Activated CD4-positive, alpha-beta T cell treated with anti-CD3 and anti-CD28 coated beads, Interleukin-2, amount 50 U/mL, for 24 hours (primary cell): ENCODE measurements around the gene OGFOD2.

Source experiments
- DNase-seq, 2 donors: peaks; one replicate each; pipeline ENCODE4 v3.0.0-alpha.2; 2020; ENCODE audit warnings: low read depth in 1 of 2, low spot score in 1 of 2

OGFOD2 gene

DNA sequence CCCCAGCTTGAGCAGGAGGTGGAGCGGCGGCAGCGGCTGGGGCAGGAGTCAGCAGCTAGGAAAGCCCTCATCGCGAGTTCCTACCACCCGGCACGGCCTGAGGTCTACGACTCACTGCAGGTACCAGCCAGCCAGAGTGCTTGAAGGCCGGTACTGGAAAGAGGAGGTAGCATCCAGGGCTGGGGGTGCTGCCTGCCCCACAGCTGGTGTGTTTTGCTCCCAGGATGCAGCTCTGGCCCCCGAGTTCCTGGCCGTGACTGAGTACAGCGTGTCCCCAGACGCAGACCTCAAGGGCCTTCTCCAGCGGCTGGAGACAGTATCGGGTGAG lies 1.6 kb downstream of the OGFOD2 start:
- no peak for DNase-seq

DNA sequence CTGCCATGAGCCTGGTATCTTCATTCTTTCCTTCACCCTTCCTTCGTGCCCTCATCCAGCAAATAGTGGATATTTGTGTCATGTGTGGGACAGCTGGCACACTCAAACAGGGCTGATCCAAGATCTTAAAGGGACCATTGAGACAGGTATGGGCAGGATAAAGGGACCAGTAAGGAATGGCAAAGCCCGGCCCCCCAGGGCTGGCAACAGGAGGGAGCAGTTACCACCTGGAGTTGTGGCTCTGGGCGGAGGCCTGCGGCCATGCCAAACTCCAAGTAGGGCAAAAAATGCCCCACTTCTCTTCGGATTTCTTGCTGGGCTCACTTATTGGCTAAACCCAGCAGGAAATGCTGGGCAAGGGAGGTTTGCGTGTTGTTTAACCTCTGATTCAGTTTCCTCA lies 2.1 kb downstream of the OGFOD2 start:
- no peak for DNase-seq

DNA sequence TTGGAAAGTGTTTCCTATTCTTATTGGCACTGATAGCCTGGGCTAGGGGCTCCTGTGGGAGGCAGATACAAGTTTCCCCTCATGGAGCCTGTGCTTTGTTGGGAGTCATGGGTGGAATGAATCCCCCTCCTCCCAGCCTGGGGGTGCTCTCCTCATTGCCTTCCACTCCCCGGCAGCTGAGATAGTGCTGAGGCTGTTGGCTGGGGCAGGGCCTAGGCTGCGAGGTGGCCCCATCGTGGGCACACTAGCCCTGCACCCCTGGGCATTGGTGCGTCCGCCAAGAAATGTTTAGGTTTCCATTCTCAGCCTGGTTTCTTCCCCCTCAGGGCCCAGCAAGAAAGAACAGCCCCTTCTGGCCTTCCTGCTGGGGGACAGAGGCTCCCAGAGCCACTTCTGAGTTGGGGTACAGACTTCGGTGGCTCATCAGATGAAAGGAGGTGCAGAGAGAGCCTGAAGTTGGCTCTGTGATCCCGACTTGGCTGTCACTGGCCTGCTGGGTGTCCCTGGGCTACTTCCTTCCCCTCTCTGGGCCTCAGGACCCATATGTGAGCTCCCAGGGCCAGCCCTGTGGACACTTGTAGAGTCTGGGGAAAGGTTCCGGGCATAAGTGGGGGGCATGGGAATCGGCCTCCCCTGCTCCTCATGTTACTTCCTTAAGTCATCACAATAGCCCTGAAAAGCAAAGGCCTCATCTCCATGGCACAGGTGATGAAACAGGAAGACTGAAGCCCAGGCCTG lies 2.8 kb downstream of the OGFOD2 start:
- no peak for DNase-seq

DNA sequence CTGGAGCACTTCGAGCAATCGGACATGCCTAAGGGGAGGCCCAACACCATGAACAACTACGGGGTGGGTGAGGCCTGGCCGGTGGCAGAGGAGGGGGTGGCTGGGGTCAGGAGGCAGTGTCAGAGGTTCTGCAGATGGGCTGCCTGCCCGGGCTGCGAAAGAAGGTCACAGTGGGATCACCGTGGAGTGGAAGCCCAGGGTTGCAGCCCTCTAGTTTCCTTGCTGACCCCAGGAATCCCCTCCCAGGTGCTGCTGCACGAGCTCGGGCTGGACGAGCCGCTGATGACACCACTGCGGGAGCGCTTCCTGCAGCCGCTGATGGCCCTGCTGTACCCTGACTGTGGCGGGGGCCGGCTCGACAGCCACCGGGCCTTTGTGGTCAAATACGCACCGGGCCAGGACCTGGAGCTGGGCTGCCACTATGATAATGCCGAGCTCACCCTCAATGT lies 3.5 kb downstream of the OGFOD2 start:
- no peak for DNase-seq

DNA sequence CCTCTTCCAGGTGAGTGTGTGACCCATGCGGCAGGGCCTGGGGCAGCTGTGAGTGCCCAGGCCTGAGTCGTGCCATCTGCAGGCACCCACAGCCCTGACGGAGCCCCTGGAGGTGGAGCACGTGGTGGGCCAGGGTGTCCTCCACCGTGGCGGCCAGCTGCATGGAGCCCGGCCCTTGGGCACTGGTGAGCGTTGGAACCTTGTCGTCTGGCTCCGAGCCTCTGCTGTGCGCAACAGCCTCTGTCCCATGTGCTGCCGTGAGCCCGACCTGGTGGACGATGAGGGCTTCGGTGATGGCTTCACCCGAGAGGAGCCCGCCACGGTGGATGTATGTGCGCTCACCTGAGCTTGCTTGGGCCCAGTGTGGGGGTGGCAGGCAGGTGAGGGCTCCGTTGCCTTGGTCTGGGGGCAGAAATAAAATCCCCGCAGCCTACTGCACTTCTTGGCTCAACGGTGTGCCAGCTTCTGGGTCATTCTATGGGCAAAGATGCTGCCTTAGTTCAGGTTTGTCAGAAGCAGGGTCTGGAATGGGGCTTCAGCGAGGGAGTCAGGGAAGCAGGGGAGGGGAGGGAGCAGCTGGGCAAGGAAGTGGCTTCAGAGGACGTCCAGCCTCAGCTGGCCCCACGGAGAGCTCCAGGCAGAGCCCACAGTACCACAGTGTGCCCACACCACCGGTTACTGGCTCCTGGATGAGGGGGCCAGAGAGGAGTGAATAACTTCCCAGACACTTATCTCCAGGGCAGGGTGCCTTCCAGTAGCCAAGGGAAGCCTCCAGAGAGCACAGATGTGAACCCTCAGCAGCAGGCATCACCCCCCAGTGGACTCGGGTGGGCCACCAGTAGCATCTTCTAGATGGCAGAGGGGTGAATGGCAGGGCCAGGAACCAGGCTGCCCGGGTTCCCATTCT lies 4.2 kb downstream of the OGFOD2 start:
- no peak for DNase-seq

DNA sequence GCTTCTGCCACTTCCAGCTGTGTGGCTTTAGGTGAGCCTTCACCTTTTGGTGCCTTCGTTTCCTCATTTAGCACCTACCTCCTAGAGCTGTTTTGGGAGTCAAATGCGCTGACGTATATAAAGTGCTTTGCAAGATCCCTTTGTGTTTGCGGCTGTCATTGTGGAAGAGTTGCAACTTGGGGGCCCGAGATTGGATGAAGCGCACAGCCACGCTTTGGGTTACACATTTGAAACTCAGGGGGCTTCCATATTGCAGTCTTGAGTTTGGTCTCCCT lies 4.8 kb downstream of the OGFOD2 start:
- DNase-seq: no peak

DNA sequence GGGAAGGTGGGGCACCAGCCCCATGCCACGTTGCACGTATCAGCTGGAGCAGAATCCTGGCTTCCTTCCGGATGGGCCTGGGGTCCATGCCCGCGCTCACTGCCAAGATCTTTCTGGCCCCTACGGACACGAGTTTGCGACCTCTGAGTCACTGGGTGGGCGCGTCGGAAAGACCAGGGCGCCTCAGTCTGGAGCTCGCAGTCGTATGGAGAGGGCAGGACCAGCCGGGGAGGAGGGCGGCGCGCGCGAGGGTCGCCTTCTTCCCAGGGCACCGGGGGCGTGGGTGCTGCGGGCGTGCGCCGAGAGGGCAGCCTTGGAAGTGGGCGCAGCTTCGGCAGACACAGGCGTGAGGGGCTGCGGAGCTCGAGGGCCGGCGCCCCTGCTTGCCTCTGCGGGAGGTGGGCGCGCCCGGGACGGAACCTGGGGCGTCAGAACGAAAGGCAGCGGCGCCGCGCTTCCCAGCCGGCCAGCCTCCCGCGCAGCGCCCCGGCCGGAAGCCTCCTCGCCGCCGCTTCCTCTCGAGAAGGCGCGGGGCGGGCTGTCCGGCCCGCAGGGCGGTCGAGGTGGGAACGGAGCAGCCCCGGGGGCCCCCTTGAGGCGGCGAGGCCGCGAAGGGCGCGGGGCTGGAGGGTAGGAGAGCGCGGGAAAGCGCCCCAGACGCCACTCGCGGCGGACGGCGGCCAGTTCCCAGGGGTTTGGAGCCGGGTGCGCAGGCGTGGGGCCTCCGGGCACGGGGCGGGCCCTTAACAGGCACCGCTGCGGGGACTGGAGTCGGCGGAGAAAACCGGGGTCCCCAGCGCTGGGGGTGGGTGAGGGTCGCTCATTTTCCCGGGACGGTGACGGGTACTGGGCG lies 5.4 kb downstream of the OGFOD2 start, which contains the start of gene ARL6IP4:
TSS of gene ARL6IP4 (plus strand) at position 499 of the 853 bp plus-strand sequence. CDS start 459 bp downstream, outside the sequence.
- peak; percentile 44 to 57 for DNase-seq

DNA sequence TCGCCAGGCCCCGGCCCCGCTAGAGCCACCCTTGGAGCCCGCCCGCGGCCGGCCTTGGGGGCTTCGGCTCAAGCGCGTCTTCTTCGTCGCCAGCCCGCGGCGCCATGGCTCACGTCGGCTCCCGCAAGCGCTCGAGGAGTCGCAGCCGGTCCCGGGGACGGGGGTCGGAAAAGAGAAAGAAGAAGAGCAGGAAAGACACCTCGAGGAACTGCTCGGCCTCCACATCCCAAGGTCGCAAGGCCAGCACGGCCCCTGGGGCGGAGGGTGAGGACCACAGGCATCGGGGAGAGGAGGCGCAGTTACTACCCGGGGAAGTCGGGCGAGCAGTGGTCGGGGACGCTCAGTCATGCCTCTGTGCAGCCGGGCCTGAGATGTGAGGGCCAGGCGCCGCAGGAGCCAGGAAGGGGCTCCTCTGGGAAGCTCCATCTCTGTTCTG lies 6.0 kb downstream of the OGFOD2 start:
- no peak for DNase-seq

DNA sequence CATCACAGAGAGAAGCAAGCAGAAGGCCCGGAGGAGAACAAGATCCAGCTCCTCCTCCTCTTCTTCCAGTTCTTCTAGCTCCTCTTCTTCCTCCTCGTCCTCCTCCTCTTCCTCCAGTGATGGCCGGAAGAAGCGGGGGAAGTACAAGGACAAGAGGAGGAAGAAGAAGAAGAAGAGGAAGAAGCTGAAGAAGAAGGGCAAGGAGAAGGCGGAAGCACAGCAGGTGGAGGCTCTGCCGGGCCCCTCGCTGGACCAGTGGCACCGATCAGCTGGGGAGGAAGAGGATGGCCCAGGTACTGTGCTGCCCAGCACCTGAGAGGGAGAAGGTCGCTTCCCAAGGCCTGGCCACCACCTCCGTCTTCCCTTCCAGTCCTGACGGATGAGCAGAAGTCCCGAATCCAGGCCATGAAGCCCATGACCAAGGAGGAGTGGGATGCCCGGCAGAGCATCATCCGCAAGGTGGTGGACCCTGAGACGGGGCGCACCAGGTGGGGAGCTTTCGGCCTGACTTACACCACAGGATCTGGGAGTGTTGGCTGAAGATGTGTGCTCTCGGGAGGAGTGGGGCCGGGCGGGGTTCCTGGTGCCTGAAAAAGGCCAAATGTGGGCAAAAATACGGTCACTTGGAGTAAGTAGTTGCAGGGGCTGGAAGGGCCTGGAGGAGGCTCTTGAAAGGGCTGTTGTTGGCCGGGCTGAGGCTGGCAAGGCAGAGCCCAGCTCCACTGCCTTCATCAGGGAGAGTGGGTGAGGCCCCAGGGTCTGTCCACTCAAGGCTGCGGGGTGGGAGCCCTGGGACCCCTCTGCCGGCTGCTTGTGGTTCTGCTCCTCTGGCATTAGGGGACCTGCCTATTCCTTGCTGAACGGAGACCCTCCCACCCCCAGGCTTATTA lies 6.8 kb downstream of the OGFOD2 start:
- DNase-seq: no peak

DNA sequence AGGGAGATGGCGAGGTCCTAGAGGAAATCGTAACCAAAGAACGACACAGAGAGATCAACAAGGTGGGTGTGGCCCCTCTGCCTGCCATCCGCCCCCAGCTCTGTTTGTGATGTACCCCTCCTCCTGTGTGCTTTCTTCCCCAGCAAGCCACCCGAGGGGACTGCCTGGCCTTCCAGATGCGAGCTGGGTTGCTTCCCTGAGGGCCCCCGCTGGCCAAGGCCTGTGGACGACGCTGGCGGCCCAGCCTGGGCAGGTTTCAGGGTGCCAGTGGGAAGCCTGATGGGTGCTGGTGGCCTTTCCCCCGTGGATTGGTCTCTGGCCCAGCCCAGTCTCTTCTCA lies 7.4 kb downstream of the OGFOD2 start:
- no peak for DNase-seq

DNA sequence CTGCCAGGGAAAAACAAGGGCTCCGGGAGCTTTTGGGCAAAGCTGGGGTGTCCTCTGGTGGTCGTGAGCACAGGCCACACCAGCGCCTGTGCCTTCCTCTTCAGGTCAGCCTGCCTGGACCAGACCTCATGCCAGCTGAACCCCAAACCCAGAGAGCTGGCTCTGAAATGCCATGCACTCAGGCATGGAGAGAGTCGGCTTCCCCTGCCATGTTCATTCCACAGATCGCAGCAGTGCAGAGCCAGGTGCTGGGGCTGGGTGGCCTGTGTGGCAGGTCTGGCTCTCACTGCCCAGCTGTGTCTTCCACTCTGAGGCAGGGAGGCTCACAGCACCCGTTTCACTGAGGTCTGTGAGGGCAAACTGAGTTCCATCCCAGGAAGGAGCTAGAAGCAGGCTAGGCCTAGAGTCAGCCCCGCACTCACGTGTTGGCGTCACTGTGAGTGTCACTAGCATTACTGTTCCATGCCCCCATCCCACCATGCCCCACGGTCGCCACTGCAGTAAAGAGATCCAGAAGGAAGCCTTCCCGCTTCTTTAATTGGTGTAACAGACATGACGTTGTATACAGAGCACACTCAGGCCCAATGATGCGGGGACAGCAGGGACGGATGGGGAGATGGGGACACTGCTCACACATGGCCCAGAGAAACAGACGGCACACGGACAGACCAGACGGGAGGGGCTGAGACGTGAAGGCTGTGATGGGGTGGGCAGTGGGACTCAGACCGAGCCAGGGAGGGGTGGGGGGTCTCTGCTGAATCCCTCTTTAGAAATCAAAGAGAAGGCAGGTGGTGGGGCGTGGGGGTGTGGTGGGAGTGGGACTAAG lies 8.1 kb downstream of the OGFOD2 start:
- DNase-seq: no peak

DNA sequence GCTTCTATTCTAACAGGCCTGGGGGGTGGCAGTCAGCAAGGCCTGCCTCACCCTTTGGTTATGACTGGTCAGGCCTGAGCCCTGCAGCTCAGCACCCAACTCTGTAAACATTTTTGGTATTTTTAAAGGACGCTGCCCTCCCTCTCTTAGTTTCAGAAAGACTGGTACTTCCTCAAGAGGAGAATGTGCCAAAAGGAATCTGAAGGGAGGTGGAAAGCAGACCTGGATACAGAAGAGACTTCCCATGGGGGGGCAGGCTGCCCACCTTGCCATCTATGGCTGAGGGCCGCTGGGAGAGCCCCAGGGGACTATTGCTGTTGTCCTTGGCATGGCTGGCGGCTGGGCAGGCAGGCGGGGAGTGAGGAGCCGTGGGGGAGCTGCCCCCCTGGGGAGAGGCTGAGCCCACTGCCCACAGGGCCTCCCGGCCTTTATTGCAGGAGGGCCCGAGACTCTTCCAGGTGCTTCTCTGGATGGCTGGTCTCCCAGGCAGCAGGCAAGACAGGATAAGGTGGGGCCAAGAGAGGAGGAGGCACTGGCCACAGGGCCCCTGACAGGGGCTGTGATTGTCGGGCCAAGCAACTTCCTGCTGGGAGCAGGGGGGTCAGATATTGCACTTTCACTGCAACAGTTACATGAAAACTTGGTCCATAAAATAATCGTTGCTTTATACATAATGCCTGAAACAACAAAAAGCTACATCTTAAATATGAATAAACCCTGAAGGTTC lies 8.9 kb downstream of the OGFOD2 start:
- no peak for DNase-seq

DNA sequence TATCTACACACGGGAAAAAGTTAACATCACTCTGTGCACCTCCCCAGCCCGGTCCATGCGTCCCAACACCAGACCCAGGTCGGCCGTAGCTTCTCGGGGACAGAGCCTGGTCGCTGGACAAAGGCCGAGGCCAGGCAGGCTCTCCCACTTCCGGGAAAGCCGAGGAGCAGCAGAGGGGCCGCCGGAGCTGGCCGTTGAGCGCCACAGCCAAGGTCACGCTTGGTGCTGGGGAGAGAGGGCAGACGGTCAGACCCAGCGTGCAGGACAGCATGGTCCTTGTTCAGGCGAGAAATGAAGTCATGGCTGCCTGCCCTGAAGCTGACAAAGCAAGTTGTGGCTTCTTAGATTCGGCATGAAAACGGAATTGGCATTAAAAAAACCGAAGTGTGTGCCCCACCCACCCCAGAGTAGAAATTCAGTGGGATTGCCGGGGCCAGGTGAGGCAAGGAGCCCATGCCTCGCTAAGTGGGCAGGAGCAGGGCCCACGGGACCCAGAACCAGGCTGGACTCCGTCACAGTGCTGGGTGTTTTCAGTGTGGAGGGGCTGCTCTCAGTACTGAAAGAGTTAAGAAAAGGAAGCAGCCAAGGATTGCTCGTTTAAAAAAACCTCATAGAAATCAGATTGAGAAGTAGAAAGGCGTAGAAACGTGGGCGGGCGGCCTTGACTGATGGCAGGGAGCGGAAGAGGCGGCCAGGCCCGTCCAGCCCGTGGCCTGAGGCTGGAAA lies 9.7 kb downstream of the OGFOD2 start:
- no peak for DNase-seq

DNA sequence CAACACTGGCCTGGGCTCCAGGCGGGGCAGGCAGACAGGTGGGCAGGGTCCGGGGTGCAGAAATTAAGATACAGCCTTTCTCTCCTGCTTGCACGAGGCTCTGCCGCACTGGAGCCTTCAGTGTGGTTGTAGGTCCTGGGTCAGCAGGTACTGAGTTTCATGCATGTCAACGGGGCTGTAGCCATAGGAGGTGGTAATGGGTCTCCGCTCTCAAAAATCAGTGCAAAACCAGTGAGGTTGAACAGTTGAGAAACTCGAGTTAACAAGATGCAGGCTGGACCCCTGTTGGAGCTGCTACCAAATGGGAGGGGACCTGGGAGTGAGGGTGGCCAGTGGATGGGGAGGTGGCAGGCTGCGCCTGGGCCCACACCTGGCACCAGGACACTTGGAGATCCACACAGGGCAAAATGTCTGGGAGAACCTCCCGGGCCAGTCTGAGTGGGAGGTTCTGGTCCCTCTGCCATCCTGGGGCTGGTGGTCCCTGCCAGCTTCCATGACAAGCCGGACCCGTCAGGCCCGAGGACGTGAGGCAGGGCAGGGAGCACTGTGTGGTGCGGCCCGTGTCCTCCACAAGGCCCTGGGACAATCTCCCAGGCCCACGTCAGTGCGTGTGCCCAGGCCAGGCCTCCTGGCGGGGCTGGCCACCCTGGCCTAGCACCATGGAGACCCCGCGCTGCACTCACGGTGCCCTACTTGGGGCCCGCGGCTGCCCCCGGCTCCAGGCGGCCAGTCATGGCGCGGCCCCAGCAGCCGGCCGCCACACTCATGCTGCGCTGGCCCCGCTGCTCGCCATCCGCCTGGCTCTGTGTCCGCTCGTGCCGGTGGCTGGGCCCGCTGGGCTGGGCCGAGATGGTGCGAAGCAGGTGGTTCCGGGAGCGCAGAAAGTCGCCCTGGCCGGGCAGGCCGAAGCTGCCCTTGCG lies 10.6 kb downstream of the OGFOD2 start:
- no peak for DNase-seq

DNA sequence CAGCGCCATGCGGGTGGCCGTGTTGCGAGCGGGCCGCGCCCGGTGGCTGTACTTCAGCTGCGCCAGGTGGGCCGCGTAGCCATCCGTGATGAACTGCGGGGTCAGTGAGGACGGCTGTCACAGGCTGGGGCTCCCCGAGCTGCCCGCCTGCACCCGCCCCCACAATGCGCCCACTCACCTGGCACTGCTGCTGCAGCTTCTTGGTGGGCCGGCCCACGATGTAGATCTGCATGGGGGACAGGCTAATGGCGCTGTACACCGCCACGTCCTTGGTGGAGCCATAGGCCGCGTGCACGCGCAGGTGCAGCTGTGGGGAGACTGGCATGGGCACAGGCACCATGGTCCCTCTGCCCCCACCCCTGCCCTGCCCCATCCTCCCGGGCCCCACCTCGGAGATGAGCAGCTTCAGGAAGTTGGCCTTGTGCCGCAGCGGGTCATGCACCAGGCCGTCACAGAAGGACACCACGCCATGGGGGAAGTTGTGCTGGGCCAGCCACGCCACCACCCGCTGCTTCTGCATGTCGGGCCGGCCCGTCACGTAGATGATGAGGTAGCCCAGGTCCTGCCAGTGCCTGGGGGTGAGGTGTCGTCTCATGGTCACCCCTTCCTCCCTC lies 11.3 kb downstream of the OGFOD2 start:
- no peak for DNase-seq

DNA sequence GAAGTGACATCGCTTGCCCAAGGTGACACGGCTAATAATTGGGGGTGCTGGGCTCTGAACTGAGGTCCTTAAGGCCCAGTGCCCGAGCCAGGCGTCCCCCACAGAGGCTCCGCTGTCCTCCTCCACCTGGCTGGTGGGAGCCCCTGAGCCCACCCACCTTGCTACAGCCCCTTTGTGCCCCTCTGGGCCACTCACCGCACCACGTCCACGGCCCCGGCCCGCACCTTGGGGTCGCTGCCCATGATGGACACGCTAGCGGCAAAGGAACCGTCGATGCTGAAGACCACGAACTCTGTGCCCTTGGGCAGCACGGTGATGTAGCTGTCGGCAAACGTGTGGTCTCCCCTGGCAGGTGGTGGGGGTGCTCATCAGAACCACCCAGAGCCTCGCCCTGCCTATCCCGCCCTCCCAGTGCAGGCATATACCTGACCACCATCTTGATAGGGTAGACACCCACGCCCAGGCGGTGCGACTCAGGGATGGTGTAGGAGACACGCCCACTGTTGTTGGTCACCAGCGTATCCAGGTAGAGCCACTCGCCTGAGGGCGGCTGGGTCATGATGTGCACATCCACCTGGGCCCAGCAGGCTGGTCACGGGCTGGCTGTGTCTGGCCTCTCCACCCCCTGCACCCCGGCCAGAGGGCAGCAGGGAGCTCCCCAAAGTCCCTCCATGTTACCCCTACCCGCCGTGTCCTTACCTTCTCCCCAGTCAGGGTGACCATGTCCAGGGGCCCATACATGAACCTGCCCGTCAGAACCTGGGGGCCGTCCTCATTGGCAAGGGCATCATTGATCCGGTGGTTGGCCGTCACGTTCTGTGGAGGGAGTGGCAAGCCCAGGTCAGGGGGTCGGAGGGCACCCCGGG lies 12.3 kb downstream of the OGFOD2 start:
- DNase-seq: no peak
